ENCODE data around the gene SMO.

DNA sequence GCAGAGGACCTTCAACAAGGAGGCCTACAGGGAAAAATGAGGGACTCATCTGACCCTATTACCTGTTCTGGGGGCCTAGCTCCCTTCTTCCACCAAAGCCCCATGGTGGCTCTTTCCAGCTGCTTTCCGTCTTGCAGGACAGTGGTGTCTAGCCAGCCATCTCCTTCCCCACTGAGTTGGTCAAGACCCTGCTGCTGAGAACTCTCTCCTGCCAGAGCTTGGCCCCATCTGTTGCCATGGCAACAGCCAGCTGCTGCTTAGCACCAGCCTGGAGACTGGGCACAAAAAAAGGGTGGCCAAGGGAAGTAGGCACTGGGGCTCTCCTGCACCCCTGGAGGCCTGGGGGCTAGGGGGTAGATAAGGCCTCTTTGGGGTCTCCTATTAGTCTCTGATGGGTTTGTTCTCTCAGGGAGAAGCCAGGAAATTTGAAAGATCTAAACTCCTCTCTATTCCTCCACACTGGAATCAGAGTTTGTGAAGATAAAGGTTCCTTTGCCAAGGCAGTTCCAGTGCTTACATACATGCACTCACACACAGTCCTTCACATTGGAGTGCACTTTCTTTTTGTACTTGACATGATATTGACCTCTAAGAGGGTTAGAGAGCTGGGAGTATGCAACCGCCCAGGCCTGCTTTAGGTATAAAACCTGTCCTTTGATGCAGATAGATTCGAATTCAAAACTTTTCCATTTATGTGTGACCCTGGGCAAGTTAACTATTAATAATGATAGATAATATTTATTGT lies 28.1 kb upstream of the SMO start:
- no peak for TF ChIP-seq POLR2AphosphoS5 (IDR thresholded peaks at IDR 0.05)
- TF ChIP-seq, protein P1, sequence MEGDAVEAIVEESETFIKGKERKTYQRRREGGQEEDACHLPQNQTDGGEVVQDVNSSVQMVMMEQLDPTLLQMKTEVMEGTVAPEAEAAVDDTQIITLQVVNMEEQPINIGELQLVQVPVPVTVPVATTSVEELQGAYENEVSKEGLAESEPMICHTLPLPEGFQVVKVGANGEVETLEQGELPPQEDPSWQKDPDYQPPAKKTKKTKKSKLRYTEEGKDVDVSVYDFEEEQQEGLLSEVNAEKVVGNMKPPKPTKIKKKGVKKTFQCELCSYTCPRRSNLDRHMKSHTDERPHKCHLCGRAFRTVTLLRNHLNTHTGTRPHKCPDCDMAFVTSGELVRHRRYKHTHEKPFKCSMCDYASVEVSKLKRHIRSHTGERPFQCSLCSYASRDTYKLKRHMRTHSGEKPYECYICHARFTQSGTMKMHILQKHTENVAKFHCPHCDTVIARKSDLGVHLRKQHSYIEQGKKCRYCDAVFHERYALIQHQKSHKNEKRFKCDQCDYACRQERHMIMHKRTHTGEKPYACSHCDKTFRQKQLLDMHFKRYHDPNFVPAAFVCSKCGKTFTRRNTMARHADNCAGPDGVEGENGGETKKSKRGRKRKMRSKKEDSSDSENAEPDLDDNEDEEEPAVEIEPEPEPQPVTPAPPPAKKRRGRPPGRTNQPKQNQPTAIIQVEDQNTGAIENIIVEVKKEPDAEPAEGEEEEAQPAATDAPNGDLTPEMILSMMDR (IDR thresholded peaks at IDR 0.05): no peak
